HG03521 (cell line): ENCODE results near the gene NLRC5.
"Not testable (repeated sequence)": the region's sequence is repeated elsewhere in the genome, so short reads cannot be mapped to it uniquely, and the experiment has no call there.

Experiments
- ATAC-seq: cut with Tn5 transposase; IDR thresholded peaks from one replicate; pipeline ENCODE4 v1.9.1; 2021; ENCODE audit warnings: mild to moderate bottlenecking, moderate library complexity; ENCODE audit not compliant: unreplicated experiment

NLRC5 gene

GRCh38 chr16:57000271-57001025 is 11.1 kb downstream of the NLRC5 start:
- peak; percentile 45 for ATAC-seq

- ATAC-seq = no peak
Measured at GRCh38 chr16:57001026-57001679, 11.8 kb downstream of the NLRC5 start.

DNA sequence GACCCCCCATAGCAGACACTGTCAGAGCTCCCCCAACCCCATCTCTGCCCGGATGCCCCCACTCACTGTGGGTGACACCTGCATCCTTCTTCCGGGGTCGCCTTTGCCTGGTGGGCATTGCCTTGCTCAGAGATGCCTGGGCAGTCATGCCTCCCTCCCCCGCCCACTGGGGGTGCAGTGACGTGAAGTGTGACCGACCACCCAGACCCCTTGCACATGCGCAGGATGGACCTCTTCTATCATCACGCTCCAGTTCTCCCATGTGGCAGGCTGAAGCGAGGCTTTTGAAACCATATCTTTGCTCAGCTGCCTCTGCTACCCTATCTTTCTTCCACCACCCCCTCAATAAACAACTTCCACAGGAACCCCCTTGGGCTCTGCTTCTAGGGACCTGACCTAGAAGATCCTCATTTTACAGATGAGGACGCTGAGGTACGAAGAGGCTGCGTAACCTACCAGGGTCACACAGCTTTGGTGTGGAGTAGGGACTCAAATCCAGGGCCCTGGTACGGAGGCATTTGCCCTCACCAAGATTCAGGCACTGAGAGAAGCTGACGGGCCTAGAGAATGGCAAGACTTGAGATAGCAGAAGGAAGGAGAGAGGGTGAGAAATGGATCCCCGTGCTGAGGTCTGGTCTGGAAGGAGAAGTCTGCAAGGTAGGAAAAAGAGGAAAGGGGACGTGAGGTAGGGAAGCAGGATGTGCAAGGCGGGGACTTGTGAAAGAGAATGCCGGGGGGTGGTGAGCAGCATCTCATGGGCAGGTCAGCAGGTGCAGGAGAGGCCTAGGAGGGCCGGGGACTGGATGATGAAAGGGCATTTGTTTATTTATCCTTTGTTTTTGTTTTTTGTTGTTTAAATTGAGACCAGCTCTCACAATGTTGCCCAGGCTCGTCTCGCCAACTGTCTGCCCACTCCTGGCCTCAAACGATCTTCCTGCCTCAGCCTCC is 14.4 kb downstream of the NLRC5 start:
- ATAC-seq = no peak

DNA sequence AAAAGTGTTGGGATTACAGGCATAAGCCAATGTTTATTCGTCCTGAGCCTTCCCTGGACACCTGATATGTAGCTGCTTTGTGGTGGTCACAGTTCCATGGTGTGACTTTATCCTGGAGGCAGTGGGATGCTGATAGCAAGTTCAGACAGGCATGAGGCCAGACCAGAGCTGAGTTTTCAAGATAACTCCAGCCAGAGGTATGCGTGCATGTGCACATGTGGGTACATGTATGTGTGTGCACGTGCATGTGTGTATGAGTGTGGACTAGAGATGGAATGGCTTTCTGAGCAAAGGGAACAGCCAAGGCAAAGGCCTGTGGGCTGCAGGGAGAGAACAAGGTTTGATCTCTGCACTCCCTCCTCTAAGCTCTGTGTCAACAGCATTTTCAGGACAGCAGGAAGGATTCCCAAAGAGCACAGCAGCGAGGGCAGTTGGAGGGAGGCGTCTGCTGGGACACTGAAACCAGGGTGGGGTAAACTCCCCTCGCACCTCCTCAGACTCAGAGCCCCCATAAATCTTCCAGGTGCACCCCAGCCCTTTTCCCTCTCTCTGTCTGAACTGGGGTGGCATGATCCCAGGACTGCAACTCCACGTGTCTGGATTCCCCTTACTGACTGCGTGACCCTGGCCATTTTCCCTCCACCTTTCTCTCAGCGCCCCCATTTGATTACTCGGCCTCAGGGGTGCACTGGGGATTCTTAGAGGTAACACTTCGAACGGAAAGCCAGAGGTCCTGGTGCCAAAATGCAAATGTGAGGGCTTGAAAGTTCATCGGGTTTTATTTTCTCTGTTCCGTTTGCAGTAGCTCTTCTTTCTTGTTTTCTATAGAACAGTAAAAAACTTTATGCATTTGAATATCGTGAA is 15.3 kb downstream of the NLRC5 start:
- no peak for ATAC-seq

- ATAC-seq = not testable (repeated sequence)
Measured at GRCh38 chr16:57005597-57005996, 16.2 kb downstream of the NLRC5 start.

- ATAC-seq = no peak
Measured at GRCh38 chr16:57007050-57007449, 17.7 kb downstream of the NLRC5 start.

- no peak for ATAC-seq
Measured at GRCh38 chr16:57007530-57007929, 18.2 kb downstream of the NLRC5 start.

DNA sequence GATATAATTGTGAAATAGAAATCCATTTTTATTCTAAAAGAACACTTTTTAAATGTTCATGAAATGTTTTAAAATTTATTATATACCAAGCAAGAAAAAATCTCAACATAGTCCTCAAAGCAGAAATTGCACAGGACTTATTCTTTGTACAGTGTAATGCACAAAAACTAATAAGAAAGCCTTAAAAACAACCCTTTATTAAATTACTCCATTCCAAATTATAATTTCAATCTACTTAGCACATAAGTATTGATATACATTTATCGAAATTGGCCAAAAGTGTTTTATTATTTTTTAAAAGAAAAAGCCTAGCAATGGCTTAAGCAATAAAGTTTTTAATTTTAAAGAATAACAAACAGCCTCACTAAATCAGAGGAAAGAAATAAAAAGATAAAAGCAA is 19.1 kb downstream of the NLRC5 start:
- no peak for ATAC-seq

DNA sequence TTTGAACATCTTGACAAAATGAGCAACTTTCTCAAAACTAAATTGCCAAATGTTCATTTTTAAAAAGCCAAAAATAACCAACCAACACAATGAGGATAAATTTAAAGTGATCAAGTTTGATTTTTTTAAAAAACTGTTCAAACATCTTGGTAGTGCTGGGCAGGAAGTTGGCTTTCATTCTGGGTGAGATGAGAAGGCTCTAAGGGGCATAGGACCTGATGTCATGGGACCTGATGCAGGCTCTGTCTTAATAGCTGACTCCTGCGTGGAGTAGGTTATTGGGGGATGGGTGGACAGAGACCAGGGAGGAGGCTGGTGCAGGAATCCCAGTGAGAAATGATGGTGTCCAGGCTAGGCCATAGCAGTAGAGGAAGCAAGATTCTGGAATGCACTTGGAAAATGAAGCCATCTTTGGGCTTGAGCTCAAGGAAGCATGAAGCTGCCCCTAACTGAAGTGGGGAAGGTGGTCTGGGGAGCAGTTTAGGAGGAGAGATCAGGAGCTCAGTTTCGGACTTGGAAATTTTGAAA is 20.4 kb downstream of the NLRC5 start:
- no peak for ATAC-seq

- ATAC-seq = no peak
Measured at GRCh38 chr16:57012353-57012752, 23.0 kb downstream of the NLRC5 start.

DNA sequence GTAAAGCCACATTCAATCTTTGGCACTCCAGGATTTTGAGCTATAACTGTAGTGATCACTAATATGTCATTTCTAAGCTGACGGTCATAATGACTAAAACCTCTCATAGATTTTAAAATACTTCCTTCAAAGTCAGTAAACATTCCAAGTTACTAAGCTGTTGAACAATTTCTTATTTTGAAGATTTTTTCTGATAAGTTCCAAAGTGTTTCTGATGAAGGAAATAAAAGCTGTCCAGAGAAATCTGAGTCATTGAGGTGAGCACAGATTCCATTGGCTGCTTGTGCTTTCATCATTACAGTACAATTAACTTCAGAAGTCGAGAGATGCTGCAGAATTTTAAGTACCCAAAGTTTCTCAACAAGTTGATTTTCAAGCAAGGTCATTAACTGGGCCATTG is 23.9 kb downstream of the NLRC5 start:
- no peak for ATAC-seq

DNA sequence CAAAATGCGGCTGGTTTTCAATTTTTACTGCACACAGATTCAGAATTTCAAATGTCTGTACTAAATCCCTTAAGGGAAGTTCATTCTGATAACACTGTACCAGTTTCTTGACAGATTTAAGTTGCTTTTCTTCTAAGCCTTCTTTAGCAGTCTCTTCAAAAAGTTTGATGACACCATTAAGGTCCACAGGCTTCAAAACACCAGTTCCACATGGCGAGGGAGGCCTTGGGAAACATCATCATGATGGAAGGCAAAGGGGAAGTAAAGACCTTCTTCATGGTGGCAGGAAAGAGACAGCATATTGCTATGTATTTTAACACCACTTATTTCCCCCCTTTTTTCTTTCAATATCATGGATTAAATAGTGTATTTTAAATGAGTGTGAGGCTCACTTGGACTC is 24.5 kb downstream of the NLRC5 start:
- ATAC-seq = no peak

DNA sequence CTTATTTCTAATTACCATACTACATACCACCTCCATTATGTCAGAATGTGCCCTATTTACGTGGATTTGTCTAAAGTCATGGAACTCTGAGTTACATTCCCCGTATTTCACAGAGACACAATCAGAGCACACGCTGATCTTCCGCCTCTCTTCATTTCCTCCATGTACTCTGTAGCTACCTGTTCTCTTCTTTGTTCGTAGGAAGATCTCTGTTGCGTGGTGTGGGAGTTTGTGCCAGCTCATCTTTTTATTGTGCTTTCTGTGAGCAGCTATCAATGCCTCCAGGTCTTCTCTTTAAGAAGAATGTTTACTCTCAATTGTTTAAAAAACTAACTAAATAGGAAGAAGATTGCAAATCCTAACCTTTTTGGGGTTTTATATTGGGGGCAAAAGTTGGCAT is 26.9 kb downstream of the NLRC5 start:
- no peak for ATAC-seq

DNA sequence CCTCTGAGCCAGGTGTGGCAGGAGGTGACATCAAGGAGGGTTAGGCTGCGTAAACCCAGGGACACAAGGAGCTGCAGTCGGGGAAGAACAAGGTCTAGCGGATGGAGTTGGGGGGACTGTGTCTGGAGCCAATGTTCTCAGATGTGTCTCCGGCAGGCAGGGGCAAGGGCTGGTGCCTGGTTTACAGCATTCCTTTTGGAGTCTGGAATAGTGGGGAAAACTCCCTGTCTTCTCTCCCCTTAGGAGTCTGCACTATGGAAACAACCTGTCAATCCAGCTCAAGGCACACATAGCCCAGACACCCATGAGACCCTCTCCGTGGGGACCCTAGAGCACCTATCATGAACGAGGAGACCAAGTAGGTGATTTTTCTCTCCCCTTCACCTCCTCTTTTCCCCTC is 27.5 kb downstream of the NLRC5 start:
- ATAC-seq = no peak

DNA sequence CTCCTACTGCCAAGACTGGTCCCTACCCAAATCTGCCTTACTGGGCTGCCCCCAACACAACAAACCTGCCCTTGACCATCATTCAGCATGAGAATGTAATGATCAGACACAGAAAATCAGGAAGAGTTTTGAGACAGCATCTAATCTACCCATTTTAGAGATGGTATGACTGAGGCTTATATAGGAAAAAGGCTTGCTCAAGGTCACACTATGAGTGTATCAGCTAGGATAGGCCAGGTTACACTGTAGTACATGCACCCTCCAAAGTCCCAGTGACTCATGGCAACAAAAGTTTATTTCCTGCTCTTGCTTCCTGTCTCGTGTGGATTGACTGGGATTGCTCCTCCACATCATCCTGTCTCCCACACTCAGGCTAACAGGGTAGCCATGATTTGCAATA is 27.9 kb downstream of the NLRC5 start:
- ATAC-seq = no peak

DNA sequence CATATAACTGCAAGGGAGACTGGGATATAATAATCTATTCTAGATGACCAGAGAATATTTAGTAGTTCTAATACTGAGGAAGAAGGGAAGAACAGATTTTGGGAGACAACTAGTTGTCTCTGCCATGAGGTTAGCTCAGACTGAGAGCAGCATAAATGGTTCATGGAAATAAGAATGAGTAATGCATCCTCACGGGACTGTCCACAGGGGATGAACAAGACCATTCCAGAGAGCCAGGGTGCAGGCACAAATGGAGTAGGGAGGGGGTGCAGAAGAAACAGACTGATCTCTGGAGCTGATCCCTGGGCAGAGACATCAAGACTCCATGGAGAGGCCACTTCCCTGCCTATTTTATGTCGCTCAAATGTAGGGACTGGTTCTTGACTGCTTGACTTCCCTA is 30.4 kb downstream of the NLRC5 start:
- ATAC-seq = no peak

DNA sequence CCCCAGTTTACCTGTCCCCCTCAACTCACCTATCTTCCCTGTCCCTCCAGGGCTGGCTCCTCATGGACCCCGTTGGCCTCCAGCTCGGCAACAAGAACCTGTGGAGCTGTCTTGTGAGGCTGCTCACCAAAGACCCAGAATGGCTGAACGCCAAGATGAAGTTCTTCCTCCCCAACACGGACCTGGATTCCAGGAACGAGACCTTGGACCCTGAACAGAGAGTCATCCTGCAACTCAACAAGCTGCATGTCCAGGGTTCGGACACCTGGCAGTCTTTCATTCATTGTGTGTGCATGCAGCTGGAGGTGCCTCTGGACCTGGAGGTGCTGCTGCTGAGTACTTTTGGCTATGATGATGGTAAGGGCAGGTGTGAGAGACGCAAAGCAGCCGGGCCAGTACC is 31.3 kb downstream of the NLRC5 start:
- ATAC-seq = no peak

- ATAC-seq = no peak
Measured at GRCh38 chr16:57021757-57022156, 32.4 kb downstream of the NLRC5 start.

- no peak for ATAC-seq
Measured at GRCh38 chr16:57022445-57022844, 33.1 kb downstream of the NLRC5 start.

GRCh38 chr16:57023541-57024249 is 34.3 kb downstream of the NLRC5 start:
- ATAC-seq = no peak
